ENCODE data around the gene MACROD1.

- TF ChIP-seq, protein P1, sequence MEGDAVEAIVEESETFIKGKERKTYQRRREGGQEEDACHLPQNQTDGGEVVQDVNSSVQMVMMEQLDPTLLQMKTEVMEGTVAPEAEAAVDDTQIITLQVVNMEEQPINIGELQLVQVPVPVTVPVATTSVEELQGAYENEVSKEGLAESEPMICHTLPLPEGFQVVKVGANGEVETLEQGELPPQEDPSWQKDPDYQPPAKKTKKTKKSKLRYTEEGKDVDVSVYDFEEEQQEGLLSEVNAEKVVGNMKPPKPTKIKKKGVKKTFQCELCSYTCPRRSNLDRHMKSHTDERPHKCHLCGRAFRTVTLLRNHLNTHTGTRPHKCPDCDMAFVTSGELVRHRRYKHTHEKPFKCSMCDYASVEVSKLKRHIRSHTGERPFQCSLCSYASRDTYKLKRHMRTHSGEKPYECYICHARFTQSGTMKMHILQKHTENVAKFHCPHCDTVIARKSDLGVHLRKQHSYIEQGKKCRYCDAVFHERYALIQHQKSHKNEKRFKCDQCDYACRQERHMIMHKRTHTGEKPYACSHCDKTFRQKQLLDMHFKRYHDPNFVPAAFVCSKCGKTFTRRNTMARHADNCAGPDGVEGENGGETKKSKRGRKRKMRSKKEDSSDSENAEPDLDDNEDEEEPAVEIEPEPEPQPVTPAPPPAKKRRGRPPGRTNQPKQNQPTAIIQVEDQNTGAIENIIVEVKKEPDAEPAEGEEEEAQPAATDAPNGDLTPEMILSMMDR (IDR thresholded peaks at IDR 0.05; ENCODE audit: insufficient read depth, low read depth, low read length): no peak
- no peak for TF ChIP-seq EZH2 (IDR thresholded peaks at IDR 0.05; ENCODE audit: insufficient read depth, low read length)
Observed at GRCh38 chr11:64141081-64141783, 24.7 kb downstream of the MACROD1 start.

All from astrocyte (in vitro differentiated cells and primary cell).